ENCODE results near the gene IMMP2L.

The IMMP2L gene

DNA sequence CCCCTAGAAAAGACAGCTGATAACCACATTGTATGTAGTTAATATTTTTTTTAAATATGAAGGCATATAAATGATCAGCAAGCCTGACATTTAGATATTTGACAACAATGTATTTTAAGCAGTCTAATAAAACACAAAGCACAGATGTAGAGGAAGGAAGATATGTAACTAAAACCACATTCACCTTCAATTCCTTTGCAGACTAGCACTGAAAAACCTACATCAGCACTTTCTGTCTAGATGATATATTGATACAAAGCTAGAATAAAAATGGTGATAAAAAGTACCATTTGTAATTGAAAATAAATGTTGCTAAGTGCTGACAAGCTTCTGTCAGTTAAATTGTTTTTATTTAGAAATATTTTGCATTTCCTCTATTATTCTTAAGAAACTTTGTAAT, 153.6 kb downstream of the IMMP2L start:
- no peak overlapping the region for H3K27ac Mint-ChIP-seq
- H3K36me3 Mint-ChIP-seq (ENCODE audit: insufficient read depth) = no peaks in the 10 kb centered on the region
- H3K27me3 Mint-ChIP-seq = no peaks in the 10 kb centered on the region
- ATAC-seq (replicated peaks) = no peak
- H3K4me3 Mint-ChIP-seq = no peak overlapping the region
- DNase-seq = no peak
- peaks cover 0 to 2% of the 10 kb centered on the region in 2 donors for H3K9me3 Mint-ChIP-seq
- H3K4me1 Mint-ChIP-seq (ENCODE audit: low read depth in 2 of 2) = peaks cover 0 to 2% of the 10 kb centered on the region in 2 donors

DNA sequence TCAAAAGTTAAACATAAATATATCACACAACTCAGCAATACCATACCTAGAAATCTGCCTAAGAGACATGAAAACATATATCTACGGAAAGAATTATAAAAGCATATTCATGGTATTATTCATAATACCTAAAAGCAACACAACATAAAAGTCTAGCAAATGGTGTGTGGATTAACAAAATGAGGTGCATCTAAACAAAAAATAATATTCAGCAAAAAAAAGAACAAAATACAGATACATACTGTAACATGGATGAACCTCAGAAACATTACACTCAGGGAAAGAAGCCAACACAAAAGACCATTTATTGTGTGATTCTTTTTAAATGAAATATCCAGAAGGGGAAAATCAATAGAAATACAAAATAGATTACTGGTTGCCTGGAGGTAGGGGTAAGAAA, 155.0 kb downstream of the IMMP2L start:
- DNase-seq = no peak
- H3K9me3 Mint-ChIP-seq = peaks cover 0 to 2% of the 10 kb centered on the region in 2 donors
- no peaks in the 10 kb centered on the region for H3K36me3 Mint-ChIP-seq (ENCODE audit: insufficient read depth)
- H3K27ac Mint-ChIP-seq = no peak overlapping the region
- ATAC-seq (replicated peaks) = no peak
- peaks cover 0 to 2% of the 10 kb centered on the region in 2 donors for H3K4me1 Mint-ChIP-seq (ENCODE audit: low read depth in 2 of 2)
- no peak overlapping the region for H3K4me3 Mint-ChIP-seq
- H3K27me3 Mint-ChIP-seq = no peaks in the 10 kb centered on the region

DNA sequence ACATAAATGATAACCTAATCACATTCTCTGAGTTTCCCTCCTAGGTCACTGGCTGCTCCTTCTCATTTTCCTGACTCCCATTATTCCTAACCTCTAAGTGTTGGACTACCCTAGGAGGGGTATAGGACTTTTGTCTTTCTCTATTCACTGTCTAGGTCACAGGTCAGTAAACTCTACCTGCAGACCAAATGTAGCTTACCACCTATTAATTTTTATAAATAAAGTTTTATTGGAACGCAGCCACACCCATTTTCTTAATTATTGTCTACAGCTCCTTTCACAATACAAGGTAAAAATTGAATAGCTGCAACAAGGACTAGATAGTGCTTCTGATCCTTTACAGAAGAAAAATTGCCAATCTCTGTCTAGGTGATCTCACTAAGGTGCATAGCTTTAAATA, 156.7 kb downstream of the IMMP2L start:
- Mint-ChIP-seq H3K9me3 (no peaks in the 10 kb centered on the region), H3K36me3 (ENCODE audit: insufficient read depth) (no peaks in the 10 kb centered on the region), H3K4me1 (ENCODE audit: low read depth in 2 of 2) (no peaks in the 10 kb centered on the region), H3K4me3 (no peak overlapping the region), H3K27ac (no peak overlapping the region), H3K27me3 (no peaks in the 10 kb centered on the region)
- DNase-seq (no peak), ATAC-seq (replicated peaks) (no peak)

DNA sequence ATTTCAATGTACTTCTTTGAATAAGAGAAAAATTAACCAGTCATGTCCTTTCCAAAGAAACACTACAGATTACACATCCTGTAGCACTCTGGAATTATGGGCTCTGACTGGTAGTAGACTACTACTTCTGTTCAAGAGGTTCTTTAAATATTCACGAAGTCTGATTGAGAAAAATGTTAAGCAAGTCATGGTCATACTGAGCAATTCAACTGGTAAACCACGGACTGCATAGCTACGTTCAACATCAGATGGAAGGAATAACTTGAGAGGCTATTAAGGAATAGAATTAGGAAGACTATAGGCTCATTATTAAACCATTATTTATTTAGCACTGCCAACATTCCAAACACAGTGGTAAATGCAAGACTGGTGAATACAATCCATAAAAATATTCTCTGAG, 160.8 kb downstream of the IMMP2L start:
- H3K9me3 Mint-ChIP-seq = peaks cover 0 to 7% of the 10 kb centered on the region in 2 donors
- no peaks in the 10 kb centered on the region for H3K36me3 Mint-ChIP-seq (ENCODE audit: insufficient read depth)
- no peaks in the 10 kb centered on the region for H3K4me1 Mint-ChIP-seq (ENCODE audit: low read depth in 2 of 2)
- no peak overlapping the region for H3K27ac Mint-ChIP-seq
- H3K4me3 Mint-ChIP-seq = no peak overlapping the region
- DNase-seq = no peak
- no peak for ATAC-seq (replicated peaks)
- no peaks in the 10 kb centered on the region for H3K27me3 Mint-ChIP-seq

DNA sequence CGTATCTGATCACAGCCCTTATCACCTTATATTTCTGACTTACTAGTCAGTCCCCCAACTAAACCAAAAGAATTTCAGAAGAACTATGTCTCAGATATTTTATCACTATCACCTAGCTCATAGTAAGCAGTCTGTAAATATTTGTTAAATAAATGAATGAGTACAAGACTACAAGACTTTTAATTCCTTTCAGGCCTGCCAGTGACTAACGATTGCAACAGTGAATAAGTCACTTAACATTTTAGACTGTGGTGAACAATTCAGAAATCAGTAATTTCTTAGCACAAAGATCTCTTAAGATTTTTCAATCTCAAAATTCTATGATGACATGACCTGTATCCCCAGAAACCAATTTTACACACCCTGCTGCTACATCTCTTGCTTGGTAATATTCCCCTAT, 162.2 kb downstream of the IMMP2L start:
- Mint-ChIP-seq H3K36me3 (ENCODE audit: insufficient read depth) (no peaks in the 10 kb centered on the region), H3K27me3 (no peaks in the 10 kb centered on the region)

DNA sequence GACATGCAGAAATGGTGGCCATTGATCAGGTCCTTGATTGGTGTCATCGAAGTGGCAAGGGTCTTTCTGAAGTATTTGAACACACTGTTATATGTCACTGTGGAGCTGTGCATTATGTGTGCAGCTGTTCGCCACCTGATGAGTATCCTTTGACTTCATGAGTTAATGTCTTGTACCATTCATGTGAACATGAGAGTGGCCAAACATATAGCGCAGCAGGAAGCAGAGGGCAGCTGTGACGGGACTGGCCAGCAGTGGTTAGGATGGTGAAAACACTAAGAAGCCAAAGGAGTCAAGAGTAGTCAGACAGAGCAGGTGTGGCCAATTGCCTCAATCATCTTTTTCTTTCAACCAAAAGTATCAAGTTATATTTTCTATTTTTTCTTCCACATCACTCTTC, 167.4 kb downstream of the IMMP2L start:
- DNase-seq = no peak
- ATAC-seq (replicated peaks) = no peak
- Mint-ChIP-seq H3K4me1 (ENCODE audit: low read depth in 2 of 2) (no peaks in the 10 kb centered on the region), H3K9me3 (peaks cover 0 to under 1% of the 10 kb centered on the region in 2 donors), H3K36me3 (ENCODE audit: insufficient read depth) (no peaks in the 10 kb centered on the region), H3K27me3 (no peaks in the 10 kb centered on the region), H3K27ac (no peak overlapping the region), H3K4me3 (no peak overlapping the region)

More for the DNA sequence above, 162.2 kb downstream of the IMMP2L start:
- Mint-ChIP-seq H3K9me3 (peaks cover 0 to 7% of the 10 kb centered on the region in 2 donors), H3K4me3 (no peak overlapping the region), H3K27ac (no peak overlapping the region), H3K4me1 (ENCODE audit: low read depth in 2 of 2) (no peaks in the 10 kb centered on the region)
- ATAC-seq (replicated peaks) (no peak), DNase-seq (no peak)

DNA sequence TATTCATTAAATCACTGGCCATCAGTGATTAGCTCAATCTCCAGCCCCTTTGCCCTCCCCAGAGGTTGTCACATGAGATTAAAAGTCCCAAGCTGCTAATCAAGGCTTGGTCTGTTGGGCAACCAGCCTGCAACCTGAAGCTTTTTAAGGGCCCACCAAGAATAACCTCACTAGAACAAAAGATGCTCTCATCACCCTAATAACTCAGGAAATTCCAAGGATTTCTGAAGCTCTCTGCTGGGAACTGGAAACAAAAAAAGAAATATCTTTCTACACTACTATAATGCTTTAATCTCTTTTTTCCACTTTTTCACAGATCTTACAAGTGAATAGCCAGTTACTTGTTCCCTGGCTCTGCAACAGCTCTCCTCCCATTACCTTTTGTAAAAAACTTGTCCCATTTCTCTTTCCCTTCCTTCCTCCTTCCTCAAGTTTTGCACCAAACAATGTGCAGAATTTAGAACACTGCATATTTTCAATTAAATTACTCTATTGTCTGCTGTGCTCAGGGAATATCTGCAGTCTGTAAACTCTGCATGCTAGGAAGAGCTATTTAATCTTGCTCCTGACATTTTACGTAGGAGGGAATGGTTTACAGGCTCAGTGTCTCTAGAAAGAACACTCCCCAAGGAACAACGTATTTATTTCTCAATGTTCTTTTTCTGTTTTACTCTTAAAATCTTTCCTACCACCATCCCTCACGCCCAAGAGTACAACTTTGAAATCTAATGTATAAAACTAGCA, 169.1 kb downstream of the IMMP2L start:
- DNase-seq (no peak), ATAC-seq (replicated peaks) (no peak)
- H3K27me3 Mint-ChIP-seq = no peaks in the 10 kb centered on the region
- no peaks in the 10 kb centered on the region for H3K36me3 Mint-ChIP-seq (ENCODE audit: insufficient read depth)
- H3K4me1 Mint-ChIP-seq (ENCODE audit: low read depth in 2 of 2) = no peaks in the 10 kb centered on the region
- no peak overlapping the region for H3K27ac Mint-ChIP-seq
- no peak overlapping the region for H3K4me3 Mint-ChIP-seq
- H3K9me3 Mint-ChIP-seq = peaks cover 0 to 8% of the 10 kb centered on the region in 2 donors

DNA sequence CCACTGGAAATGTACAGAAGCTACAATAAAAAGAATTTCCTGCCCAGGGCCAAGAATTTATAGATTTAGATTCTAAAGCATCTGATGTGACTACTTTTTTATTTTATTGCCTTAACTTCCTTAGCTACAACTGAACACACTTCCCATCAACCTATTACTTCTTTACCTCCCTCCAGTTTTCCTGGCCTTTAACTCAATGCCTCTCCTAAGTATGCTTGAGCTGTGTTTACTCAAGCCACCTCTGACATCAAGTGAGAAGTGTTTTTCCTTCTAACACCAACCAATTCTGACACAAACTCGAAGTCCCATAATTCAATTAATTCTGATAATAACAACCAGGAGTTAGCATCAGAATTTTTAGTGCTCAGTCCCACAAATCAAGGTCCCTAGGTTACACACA, 170.0 kb downstream of the IMMP2L start:
- ATAC-seq (replicated peaks) = no peak
- DNase-seq = no peak
- Mint-ChIP-seq H3K9me3 (peaks cover 0 to 8% of the 10 kb centered on the region in 2 donors), H3K4me3 (no peak overlapping the region), H3K4me1 (ENCODE audit: low read depth in 2 of 2) (no peaks in the 10 kb centered on the region), H3K36me3 (ENCODE audit: insufficient read depth) (no peaks in the 10 kb centered on the region), H3K27me3 (no peaks in the 10 kb centered on the region), H3K27ac (no peak overlapping the region)

DNA sequence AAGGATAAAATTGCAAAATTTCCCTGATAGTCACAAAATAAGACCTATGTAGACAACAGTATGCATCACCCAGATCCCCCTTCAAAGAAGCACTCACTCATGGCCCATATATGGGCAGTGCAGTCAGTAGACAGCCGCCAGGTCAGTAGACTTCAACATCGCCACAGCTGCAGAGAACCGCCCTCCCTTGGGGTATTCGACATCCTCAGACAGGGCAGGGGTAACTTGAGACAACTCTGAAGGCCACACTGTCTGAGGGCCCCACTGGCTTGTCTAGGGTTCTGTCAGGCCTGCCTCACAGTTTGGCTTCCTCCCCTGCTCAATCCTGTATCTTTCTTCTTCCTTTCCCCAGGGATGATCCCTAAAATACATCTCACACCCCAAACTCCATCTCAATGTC, 172.3 kb downstream of the IMMP2L start:
- DNase-seq (no peak), ATAC-seq (replicated peaks) (no peak)
- Mint-ChIP-seq H3K36me3 (ENCODE audit: insufficient read depth) (no peaks in the 10 kb centered on the region), H3K4me1 (ENCODE audit: low read depth in 2 of 2) (no peaks in the 10 kb centered on the region), H3K27ac (no peak overlapping the region), H3K27me3 (no peaks in the 10 kb centered on the region), H3K9me3 (peaks cover 0 to 8% of the 10 kb centered on the region in 2 donors), H3K4me3 (no peak overlapping the region)

DNA sequence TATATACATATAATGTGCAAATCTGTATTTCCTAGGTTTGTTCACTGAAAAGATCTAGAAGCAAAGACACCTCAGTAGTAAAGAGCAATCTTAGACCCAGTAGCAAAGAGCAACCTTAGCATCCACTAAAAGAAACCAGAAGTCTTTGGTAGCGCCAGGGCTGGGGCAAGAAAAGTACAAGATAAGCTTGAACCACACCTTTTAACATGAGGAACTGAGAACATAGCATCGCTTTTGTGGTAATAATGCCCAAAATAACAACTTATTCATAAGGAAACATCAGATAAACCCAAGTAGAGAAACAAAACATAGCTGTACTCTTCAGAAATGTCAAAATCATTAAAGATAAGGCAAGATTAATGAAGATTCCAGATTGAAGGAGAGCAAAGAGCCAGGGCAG, 173.4 kb downstream of the IMMP2L start:
- Mint-ChIP-seq H3K36me3 (ENCODE audit: insufficient read depth) (no peaks in the 10 kb centered on the region), H3K9me3 (peaks cover 0 to 8% of the 10 kb centered on the region in 2 donors), H3K4me3 (no peak overlapping the region), H3K4me1 (ENCODE audit: low read depth in 2 of 2) (no peaks in the 10 kb centered on the region), H3K27ac (no peak overlapping the region), H3K27me3 (no peaks in the 10 kb centered on the region)
- no peak for DNase-seq
- no peak for ATAC-seq (replicated peaks)

DNA sequence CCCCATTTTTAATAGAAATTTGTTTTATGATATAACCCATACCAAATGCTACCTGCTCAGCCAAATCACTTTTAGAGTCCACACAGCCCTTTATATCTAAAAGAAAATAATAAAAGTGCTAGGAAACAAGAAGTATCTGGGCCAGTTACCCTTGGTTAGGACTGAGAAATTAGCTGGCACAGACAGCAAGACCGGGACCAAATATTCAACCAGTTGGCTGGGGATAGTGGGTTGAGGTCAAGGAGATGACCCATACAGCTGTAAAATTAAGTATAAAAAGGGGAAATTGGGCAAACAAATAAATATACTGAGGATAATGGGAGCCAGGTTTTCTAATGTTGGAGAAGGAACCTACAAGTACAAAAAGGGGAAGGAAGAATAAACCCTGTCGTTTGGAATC, 174.3 kb downstream of the IMMP2L start:
- H3K9me3 Mint-ChIP-seq = peaks cover 0 to 8% of the 10 kb centered on the region in 2 donors
- no peaks in the 10 kb centered on the region for H3K4me1 Mint-ChIP-seq (ENCODE audit: low read depth in 2 of 2)
- ATAC-seq (replicated peaks) (no peak), DNase-seq (no peak)
- no peak overlapping the region for H3K4me3 Mint-ChIP-seq
- no peaks in the 10 kb centered on the region for H3K36me3 Mint-ChIP-seq (ENCODE audit: insufficient read depth)
- no peak overlapping the region for H3K27ac Mint-ChIP-seq
- H3K27me3 Mint-ChIP-seq = no peaks in the 10 kb centered on the region

DNA sequence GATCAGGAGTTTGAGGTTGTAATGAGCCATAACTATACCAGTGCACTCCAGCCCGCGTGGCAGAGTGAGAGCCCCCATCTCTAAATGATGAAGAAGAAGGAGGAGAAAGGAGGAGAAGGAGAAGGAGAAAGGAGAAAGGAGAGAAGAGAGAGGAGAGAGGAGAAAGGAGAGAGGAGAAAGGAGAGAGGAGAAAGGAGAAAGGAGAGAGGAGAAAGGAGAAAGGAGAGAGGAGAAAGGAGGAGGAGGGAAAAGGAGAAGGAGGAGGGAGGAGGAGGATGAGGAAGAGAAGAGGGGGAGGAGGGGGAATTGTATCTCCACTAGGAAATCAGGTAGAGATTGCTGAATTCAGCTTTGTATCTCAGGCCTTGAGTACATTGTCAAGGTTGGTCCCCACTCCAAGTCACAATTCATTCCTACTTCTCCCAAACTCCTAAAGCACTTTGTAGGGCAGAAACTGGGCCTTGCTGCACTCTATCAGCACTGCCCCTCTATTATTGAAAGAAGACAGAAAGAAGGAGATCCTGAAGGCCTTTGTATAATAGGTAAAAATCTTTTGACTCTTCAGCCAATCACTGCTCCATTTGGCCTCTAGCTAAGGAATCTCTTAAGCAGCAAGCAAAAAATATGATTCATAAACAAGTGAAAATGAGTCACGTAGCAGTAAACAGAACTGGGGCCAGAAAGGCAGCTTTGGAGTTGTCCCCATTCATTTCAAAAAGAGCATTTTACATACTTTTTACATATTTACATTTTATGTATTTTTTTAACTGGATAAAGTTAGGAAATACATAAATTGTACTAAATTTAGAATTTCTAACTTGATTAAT, 178.0 kb downstream of the IMMP2L start:
- H3K27me3 Mint-ChIP-seq = no peaks in the 10 kb centered on the region
- ATAC-seq (replicated peaks) = no peak

DNA sequence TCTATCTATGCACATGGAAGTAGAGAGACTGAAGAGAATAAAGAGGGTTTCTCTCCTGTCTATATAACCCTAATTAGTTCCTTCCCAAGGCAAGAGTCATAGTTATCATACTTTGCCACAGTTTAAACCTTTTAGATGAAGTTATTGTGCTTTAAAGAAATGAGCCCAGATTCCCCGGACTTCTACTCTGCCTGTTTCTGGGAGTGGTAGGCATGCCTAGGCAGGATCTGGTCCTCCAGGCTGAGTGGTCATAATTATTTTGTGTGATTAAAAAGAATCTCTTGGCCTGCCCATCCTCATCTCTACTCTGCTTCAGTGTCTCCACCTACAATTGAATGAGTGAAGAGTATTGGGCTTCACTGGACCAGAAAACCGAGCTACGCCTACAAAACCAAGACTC, 179.2 kb downstream of the IMMP2L start:
- no peaks in the 10 kb centered on the region for H3K36me3 Mint-ChIP-seq (ENCODE audit: insufficient read depth)
- H3K4me3 Mint-ChIP-seq = no peak overlapping the region
- no peak overlapping the region for H3K27ac Mint-ChIP-seq
- no peaks in the 10 kb centered on the region for H3K4me1 Mint-ChIP-seq (ENCODE audit: low read depth in 2 of 2)
- H3K9me3 Mint-ChIP-seq = no peaks in the 10 kb centered on the region
- H3K27me3 Mint-ChIP-seq = no peaks in the 10 kb centered on the region
- DNase-seq (no peak), ATAC-seq (replicated peaks) (no peak)

More for the DNA sequence above, 178.0 kb downstream of the IMMP2L start:
- Mint-ChIP-seq H3K27ac (no peak overlapping the region), H3K4me1 (ENCODE audit: low read depth in 2 of 2) (no peaks in the 10 kb centered on the region), H3K36me3 (ENCODE audit: insufficient read depth) (no peaks in the 10 kb centered on the region), H3K4me3 (no peak overlapping the region), H3K9me3 (peaks cover 0 to 8% of the 10 kb centered on the region in 2 donors)
- DNase-seq = no peak

DNA sequence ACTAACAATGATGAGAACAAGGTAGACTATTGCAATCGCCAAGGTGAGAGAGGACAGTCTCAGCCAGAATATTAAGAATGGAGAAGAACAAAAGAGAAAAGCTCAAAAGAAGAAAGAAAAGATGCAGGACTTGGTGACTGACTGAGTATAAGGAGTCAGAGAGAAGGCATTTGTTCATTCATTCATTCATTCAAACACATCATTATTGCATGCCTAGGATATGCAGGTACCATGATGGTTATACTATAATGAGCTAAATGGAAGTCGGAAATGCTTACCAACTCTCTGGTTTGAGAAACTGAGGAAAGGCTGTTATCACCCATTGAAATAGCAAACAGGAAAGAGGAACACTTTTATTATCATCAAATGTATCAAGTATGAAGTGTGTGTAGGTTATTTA, 180.7 kb downstream of the IMMP2L start:
- ATAC-seq (replicated peaks) = no peak
- Mint-ChIP-seq H3K9me3 (no peaks in the 10 kb centered on the region), H3K36me3 (ENCODE audit: insufficient read depth) (peaks cover 2% of the 10 kb centered on the region), H3K27ac (no peak overlapping the region), H3K27me3 (no peaks in the 10 kb centered on the region), H3K4me1 (ENCODE audit: low read depth in 2 of 2) (no peaks in the 10 kb centered on the region), H3K4me3 (no peak overlapping the region)
- DNase-seq = no peak

Data from effector memory CD8-positive, alpha-beta T cell (primary cell).